ENCODE measurements around the gene CD44. TPM values are rescaled to one million over a fixed set of nuclear protein-coding genes. Genes with fewer than 3 reads are reported as not detected.
A peak's percentile ranks its signal among the peaks of the same experiment; 100 is the strongest.

Gene CD44
- total RNA-seq, 1 experiment from 2014 or later = 15.9 TPM

DNA sequence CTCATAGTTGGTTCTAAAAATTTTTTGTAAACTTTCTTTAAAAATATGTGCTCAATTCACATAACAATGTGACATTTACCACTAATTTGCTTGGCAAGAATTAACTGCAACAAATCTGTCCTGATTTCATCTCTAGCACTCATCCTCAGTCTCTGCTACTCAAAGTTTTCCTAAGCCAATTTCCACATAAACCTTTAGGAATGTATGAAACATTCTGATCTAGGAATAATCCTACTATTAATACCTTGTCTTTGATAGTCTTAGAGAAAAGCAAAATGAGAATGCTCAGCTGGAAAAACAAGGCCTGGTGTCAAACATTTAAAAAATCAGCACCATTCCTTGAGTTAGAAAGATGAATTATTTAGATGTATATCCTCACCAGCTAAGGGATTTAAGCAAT lies 114.3 kb downstream of the CD44 start:
- no peak overlapping the region for H3K4me3 ChIP-seq (ENCODE audit: low read depth, low read length, poor library complexity, severe bottlenecking)
- peaks cover 81% of the 10 kb centered on the region for H3K27me3 ChIP-seq (replicated peaks; ENCODE audit: insufficient read depth, low read depth, low read length, poor library complexity)
- no peak for DNase-seq (ENCODE audit: low spot score)
- ChIA-PET CTCF (no interaction called here), POLR2A (ENCODE audit: low non-redundant PET) (no interaction called here)
- no peaks in the 10 kb centered on the region for H3K4me1 ChIP-seq (ENCODE audit: insufficient read depth, low read length, poor library complexity, severe bottlenecking)
- no peaks in the 10 kb centered on the region for H3K9me3 ChIP-seq (ENCODE audit: low read depth, low read length, poor library complexity, severe bottlenecking)
- no peaks in the 10 kb centered on the region for H3K36me3 ChIP-seq (ENCODE audit: insufficient read depth, low read length, poor library complexity, severe bottlenecking)
- H3K27ac ChIP-seq (ENCODE audit: low read depth, low read length, poor library complexity, severe bottlenecking) = no peak overlapping the region
- intact Hi-C loops (cut with micrococcal nuclease; ENCODE audit: unreplicated experiment) = no loop called here
- no TSS peak for BruUV-seq (replicated peaks)
- TF ChIP-seq EZH2 (IDR thresholded peaks at IDR 0.05; ENCODE audit: borderline replicate concordance, low read depth, low read length, poor library complexity, severe bottlenecking) = peak; percentile 53
- TF ChIP-seq CTCF (conservative IDR thresholded peaks at IDR 0.05; ENCODE audit: low read depth, low read length) = no peak

- DNase-seq (ENCODE audit: low spot score) = no peak
- H3K9me3 ChIP-seq (ENCODE audit: low read depth, low read length, poor library complexity, severe bottlenecking) = no peaks in the 10 kb centered on the region
- no peak overlapping the region for H3K4me3 ChIP-seq (ENCODE audit: low read depth, low read length, poor library complexity, severe bottlenecking)
- no peaks in the 10 kb centered on the region for H3K4me1 ChIP-seq (ENCODE audit: insufficient read depth, low read length, poor library complexity, severe bottlenecking)
- H3K27me3 ChIP-seq (replicated peaks; ENCODE audit: insufficient read depth, low read depth, low read length, poor library complexity) = peaks cover 96% of the 10 kb centered on the region
- no TSS peak for BruUV-seq (replicated peaks)
- TF ChIP-seq CTCF (conservative IDR thresholded peaks at IDR 0.05; ENCODE audit: low read depth, low read length) (no peak), EZH2 (IDR thresholded peaks at IDR 0.05; ENCODE audit: borderline replicate concordance, low read depth, low read length, poor library complexity, severe bottlenecking) (no peak)
- no peaks in the 10 kb centered on the region for H3K36me3 ChIP-seq (ENCODE audit: insufficient read depth, low read length, poor library complexity, severe bottlenecking)
- intact Hi-C loops (cut with micrococcal nuclease; ENCODE audit: unreplicated experiment) = no loop called here
- POLR2A ChIA-PET (ENCODE audit: low non-redundant PET) = no interaction called here
- no peak overlapping the region for H3K27ac ChIP-seq (ENCODE audit: low read depth, low read length, poor library complexity, severe bottlenecking)
- CTCF ChIA-PET = no interaction called here
Measured at GRCh38 chr11:35255514-35255913, 116.5 kb downstream of the CD44 start.

- no peaks in the 10 kb centered on the region for H3K36me3 ChIP-seq (ENCODE audit: insufficient read depth, low read length, poor library complexity, severe bottlenecking)
- no peak for TF ChIP-seq CTCF (conservative IDR thresholded peaks at IDR 0.05; ENCODE audit: low read depth, low read length)
- no peak for TF ChIP-seq EZH2 (IDR thresholded peaks at IDR 0.05; ENCODE audit: borderline replicate concordance, low read depth, low read length, poor library complexity, severe bottlenecking)
- H3K4me1 ChIP-seq (ENCODE audit: insufficient read depth, low read length, poor library complexity, severe bottlenecking) = no peaks in the 10 kb centered on the region
- no peak for DNase-seq (ENCODE audit: low spot score)
- H3K9me3 ChIP-seq (ENCODE audit: low read depth, low read length, poor library complexity, severe bottlenecking) = no peaks in the 10 kb centered on the region
- intact Hi-C loops (cut with micrococcal nuclease; ENCODE audit: unreplicated experiment) = no loop called here
- no peak overlapping the region for H3K4me3 ChIP-seq (ENCODE audit: low read depth, low read length, poor library complexity, severe bottlenecking)
- peaks cover 97% of the 10 kb centered on the region for H3K27me3 ChIP-seq (replicated peaks; ENCODE audit: insufficient read depth, low read depth, low read length, poor library complexity)
- BruUV-seq (replicated peaks) = no TSS peak
- ChIA-PET CTCF (no interaction called here), POLR2A (ENCODE audit: low non-redundant PET) (no interaction called here)
- no peak overlapping the region for H3K27ac ChIP-seq (ENCODE audit: low read depth, low read length, poor library complexity, severe bottlenecking)
Measured at GRCh38 chr11:35256296-35256695, 117.3 kb downstream of the CD44 start.

Data from A673 (cell line).